Measurements from ENCODE around the gene XPO5. TPM values are rescaled to one million over a fixed set of nuclear protein-coding genes. Genes with fewer than 3 reads are reported as not detected.
"Not testable (repeated sequence)": the region's sequence is repeated elsewhere in the genome, so short reads cannot be mapped to it uniquely, and the experiment has no call there.

Gene XPO5
- total and polyA plus RNA-seq, 7 donors: 12.3 to 40.1 (median 19.2) TPM

DNA sequence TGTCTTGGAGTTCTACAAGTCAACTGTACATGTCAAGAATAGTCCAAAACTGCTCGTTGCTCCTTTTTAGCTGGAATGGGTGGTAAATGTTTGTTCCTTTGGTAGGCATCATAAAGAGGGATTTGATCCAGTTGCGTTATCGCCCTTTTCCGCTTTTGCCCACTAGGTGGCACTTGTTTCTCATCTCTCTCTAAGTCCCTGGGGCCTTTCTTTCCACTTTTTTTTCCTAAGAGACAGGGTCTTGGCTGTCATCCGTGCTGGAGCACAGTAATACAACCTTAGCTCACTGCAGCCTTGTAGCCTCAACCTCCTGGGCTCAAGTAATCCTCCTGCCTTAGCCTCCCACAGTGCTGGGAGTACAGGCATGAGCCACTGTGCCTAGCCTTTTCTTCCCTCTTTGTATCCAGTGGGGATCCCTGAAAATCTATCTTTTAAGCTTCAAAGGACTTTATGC is 32.5 kb upstream of the XPO5 start:
- Histone ChIP-seq H3K4me3 (no peak overlapping the region), H3K27me3 (ENCODE audit: insufficient read depth in 3 of 3, low read length in 2 of 3) (no peaks in the 10 kb centered on the region), H3K9me3 (no peaks in the 10 kb centered on the region), H3K36me3 (ENCODE audit: insufficient read depth in 1 of 2, low read depth in 1 of 2) (peaks cover 0 to 74% of the 10 kb centered on the region in 2 donors), H3K27ac (no peak overlapping the region), H3K4me1 (no peaks in the 10 kb centered on the region)
- DNase-seq: peak; percentile 56 to 69
- intact Hi-C loops (cut with DNase I): loop anchor here in 1 of 2 donors (2.0 kb wide), 1 partner anchor 470 kb away; no protein-coding TSS in a partner anchor
- TF ChIP-seq, protein P1, sequence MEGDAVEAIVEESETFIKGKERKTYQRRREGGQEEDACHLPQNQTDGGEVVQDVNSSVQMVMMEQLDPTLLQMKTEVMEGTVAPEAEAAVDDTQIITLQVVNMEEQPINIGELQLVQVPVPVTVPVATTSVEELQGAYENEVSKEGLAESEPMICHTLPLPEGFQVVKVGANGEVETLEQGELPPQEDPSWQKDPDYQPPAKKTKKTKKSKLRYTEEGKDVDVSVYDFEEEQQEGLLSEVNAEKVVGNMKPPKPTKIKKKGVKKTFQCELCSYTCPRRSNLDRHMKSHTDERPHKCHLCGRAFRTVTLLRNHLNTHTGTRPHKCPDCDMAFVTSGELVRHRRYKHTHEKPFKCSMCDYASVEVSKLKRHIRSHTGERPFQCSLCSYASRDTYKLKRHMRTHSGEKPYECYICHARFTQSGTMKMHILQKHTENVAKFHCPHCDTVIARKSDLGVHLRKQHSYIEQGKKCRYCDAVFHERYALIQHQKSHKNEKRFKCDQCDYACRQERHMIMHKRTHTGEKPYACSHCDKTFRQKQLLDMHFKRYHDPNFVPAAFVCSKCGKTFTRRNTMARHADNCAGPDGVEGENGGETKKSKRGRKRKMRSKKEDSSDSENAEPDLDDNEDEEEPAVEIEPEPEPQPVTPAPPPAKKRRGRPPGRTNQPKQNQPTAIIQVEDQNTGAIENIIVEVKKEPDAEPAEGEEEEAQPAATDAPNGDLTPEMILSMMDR (IDR thresholded peaks at IDR 0.05): peak; percentile 82
- 4 to 6% (median 5%) methylated on average over 5 of the region's 5 CpGs for WGBS, 3 donors
- peak; percentile 63 to 82 (median 70) for ATAC-seq

DNA sequence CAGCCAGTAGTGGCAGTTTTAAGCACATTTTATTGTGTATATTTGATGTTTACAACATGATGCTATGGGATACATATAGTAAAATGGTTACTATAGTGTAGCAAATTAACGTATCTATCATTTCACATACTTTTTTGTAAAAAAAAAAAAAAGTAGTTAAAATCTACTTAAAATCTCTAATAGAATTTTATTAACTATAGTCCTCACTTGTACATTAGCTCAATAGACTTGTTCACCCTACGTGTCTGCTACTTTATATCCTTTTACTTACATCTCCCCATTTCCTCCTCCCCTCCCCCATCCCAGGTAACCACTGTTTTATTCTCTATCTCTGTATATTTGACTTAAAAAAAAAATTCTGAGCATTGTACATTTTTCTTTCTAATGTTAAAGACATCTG is 30.2 kb upstream of the XPO5 start:
- H3K9me3 ChIP-seq: no peaks in the 10 kb centered on the region
- peaks cover 0 to 81% of the 10 kb centered on the region in 2 donors for H3K36me3 ChIP-seq (ENCODE audit: insufficient read depth in 1 of 2, low read depth in 1 of 2)
- H3K27me3 ChIP-seq (ENCODE audit: insufficient read depth in 3 of 3, low read length in 2 of 3): no peaks in the 10 kb centered on the region
- intact Hi-C loops (cut with DNase I): no loop called here
- TF ChIP-seq, protein P1 (IDR thresholded peaks at IDR 0.05): no peak
- no peak overlapping the region for H3K4me3 ChIP-seq
- no peak for ATAC-seq
- 92 to 95% (median 93%) methylated on average over 2 of the region's 2 CpGs for WGBS, 3 donors
- no peaks in the 10 kb centered on the region for H3K4me1 ChIP-seq
- no peak overlapping the region for H3K27ac ChIP-seq
- DNase-seq: no peak

DNA sequence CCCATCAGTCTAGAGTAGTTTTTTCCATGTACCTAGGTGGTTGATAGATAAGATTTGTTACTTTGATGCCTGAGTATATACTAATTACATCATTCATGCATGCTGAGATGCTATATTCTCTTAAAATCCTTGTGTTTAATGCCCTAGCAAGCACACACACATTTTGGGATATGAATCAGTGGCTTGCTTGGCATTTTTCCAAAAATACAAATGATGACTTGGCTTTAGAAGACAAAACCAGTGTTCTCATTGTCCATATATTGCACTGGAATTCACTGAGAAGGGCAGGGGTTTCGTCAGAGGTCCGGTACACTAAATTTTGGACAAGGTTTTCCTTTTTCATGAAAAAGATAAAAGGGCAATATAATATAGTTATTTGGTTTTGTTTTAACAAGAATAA is 28.3 kb upstream of the XPO5 start:
- 93 to 98% (median 98%) methylated on average over 2 of the region's 2 CpGs for WGBS, 3 donors
- intact Hi-C loops (cut with DNase I): no loop called here
- Histone ChIP-seq H3K27me3 (ENCODE audit: insufficient read depth in 3 of 3, low read length in 2 of 3) (no peaks in the 10 kb centered on the region), H3K27ac (no peak overlapping the region), H3K4me1 (no peaks in the 10 kb centered on the region), H3K4me3 (no peak overlapping the region), H3K9me3 (no peaks in the 10 kb centered on the region), H3K36me3 (ENCODE audit: insufficient read depth in 1 of 2, low read depth in 1 of 2) (peaks cover 0 to 73% of the 10 kb centered on the region in 2 donors)
- no peak for ATAC-seq
- DNase-seq: no peak
- TF ChIP-seq, protein P1 (IDR thresholded peaks at IDR 0.05): no peak

DNA sequence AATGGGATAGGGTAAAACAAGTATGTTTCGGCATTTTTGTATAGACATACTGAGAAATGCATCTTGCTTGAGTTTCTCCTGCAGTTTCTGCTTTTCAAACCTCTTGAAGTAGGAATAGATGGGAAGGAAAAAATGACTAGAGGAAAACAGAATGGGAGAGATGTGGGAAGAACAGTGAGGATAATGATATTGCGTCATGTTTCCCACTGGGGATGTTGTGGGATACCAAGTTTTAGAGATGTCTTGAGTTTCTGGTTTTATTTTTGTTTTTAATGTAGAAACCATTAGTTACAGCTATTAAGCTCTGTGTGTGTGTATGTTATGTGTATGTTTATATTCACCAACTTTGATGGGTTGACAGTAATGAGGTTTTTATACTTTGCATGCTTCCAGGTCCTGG is 24.8 kb upstream of the XPO5 start:
- no peaks in the 10 kb centered on the region for H3K4me1 ChIP-seq
- no peak overlapping the region for H3K27ac ChIP-seq
- TF ChIP-seq, protein P1 (IDR thresholded peaks at IDR 0.05): no peak
- H3K4me3 ChIP-seq: no peak overlapping the region
- H3K36me3 ChIP-seq (ENCODE audit: insufficient read depth in 1 of 2, low read depth in 1 of 2): peaks cover 0 to 77% of the 10 kb centered on the region in 2 donors
- no peaks in the 10 kb centered on the region for H3K9me3 ChIP-seq
- intact Hi-C loops (cut with DNase I): no loop called here
- ATAC-seq (no peak), DNase-seq (no peak)
- WGBS, 3 donors: 99% methylated on average over 2 of the region's 2 CpGs
- H3K27me3 ChIP-seq (ENCODE audit: insufficient read depth in 3 of 3, low read length in 2 of 3): no peaks in the 10 kb centered on the region

DNA sequence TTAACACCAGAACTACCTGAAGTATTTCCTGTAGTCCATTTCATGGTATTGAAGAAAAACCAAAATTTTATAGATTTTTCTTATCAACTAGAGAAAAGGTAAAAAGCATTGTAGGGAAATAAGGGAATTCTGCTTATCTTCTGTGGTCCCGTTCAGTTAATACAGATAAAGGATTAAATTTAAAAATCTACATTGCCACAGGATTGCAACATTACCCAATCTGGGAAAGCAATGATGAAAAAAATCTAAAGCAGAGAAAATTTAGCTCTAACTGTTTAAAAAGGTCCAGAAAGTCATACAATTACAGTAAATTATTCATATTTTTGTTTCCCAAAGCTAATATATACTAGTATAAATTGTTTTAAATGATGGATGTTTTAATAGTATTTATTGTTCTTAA is 18.1 kb upstream of the XPO5 start:
- Histone ChIP-seq H3K36me3 (ENCODE audit: insufficient read depth in 1 of 2, low read depth in 1 of 2) (peaks cover 0 to 51% of the 10 kb centered on the region in 2 donors), H3K4me3 (no peak overlapping the region), H3K9me3 (no peaks in the 10 kb centered on the region), H3K27ac (no peak overlapping the region), H3K27me3 (ENCODE audit: insufficient read depth in 3 of 3, low read length in 2 of 3) (no peaks in the 10 kb centered on the region), H3K4me1 (no peaks in the 10 kb centered on the region)
- ATAC-seq (no peak), DNase-seq (no peak)
- TF ChIP-seq, protein P1 (IDR thresholded peaks at IDR 0.05): no peak
- 85 to 91% (median 87%) methylated on average over 1 of the region's 1 CpG for WGBS, 3 donors
- intact Hi-C loops (cut with DNase I): no loop called here

DNA sequence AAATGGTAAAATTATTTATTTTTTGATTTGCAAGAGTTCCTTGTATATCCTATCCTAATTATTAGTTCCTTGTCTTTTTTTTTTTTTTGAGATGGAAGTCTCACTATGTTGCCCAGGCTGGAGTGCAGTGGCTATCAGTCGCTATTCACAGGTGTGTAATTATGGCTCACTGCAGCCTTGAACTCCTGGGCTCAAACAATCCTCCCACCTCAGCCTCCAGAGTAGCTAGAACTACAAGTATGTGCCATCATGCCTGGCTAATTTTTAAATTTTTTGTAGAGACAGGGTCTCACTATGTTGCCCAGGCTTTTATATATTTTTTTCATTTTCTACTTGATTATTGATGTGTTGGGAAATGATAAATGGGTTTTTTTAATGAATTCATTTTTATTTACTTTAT is 13.7 kb upstream of the XPO5 start:
- H3K27me3 ChIP-seq (ENCODE audit: insufficient read depth in 3 of 3, low read length in 2 of 3); ATAC-seq; H3K4me3 ChIP-seq; H3K27ac ChIP-seq; H3K9me3 ChIP-seq; H3K4me1 ChIP-seq; intact Hi-C loops (cut with DNase I); DNase-seq: not testable (repeated sequence)
- 91 to 95% (median 93%) methylated on average over 1 of the region's 1 CpG for WGBS, 3 donors
- peaks cover 4 to 71% of the 10 kb centered on the region in 2 donors for H3K36me3 ChIP-seq (ENCODE audit: insufficient read depth in 1 of 2, low read depth in 1 of 2)
